Effector memory CD4-positive, alpha-beta T cell (primary cell): ENCODE results near the gene NKPD1.
A peak's percentile ranks its signal among the peaks of the same experiment; 100 is the strongest.

Source experiments
- DNase-seq, 3 donors: peaks; one replicate each; pipeline ENCODE4 v3.0.0-alpha.2; 2020
- H3K27ac ChIP-seq: 2 replicates; pipeline ENCODE4 v1.7.0; 2013; ENCODE audit warnings: mild to moderate bottlenecking, low read length, moderate library complexity; ENCODE audit not compliant: insufficient read depth, poor library complexity, severe bottlenecking
- H3K27me3 ChIP-seq: replicated peaks from 2 replicates; pipeline ENCODE4 v1.7.0; 2013; ENCODE audit warnings: mild to moderate bottlenecking, low read length; ENCODE audit not compliant: insufficient read depth, control insufficient read depth, poor library complexity, severe bottlenecking
- H3K36me3 ChIP-seq: 2 replicates; pipeline ENCODE4 v1.7.0; 2013; ENCODE audit warnings: mild to moderate bottlenecking, low read length, moderate library complexity; ENCODE audit not compliant: control insufficient read depth, insufficient read depth
- H3K4me1 ChIP-seq: 2 replicates; pipeline ENCODE4 v1.7.0; 2013; ENCODE audit warnings: low read length, mild to moderate bottlenecking; ENCODE audit not compliant: control insufficient read depth, insufficient read depth, poor library complexity, severe bottlenecking
- H3K4me3 ChIP-seq: 2 replicates; pipeline ENCODE4 v1.7.0; 2013; ENCODE audit warnings: low read length, low read depth, mild to moderate bottlenecking; ENCODE audit not compliant: insufficient read depth, poor library complexity, severe bottlenecking
- H3K9me3 ChIP-seq: 2 replicates; pipeline ENCODE4 v1.7.0; 2013; ENCODE audit warnings: mild to moderate bottlenecking, low read length, moderate library complexity; ENCODE audit not compliant: control insufficient read depth

Gene NKPD1

DNA sequence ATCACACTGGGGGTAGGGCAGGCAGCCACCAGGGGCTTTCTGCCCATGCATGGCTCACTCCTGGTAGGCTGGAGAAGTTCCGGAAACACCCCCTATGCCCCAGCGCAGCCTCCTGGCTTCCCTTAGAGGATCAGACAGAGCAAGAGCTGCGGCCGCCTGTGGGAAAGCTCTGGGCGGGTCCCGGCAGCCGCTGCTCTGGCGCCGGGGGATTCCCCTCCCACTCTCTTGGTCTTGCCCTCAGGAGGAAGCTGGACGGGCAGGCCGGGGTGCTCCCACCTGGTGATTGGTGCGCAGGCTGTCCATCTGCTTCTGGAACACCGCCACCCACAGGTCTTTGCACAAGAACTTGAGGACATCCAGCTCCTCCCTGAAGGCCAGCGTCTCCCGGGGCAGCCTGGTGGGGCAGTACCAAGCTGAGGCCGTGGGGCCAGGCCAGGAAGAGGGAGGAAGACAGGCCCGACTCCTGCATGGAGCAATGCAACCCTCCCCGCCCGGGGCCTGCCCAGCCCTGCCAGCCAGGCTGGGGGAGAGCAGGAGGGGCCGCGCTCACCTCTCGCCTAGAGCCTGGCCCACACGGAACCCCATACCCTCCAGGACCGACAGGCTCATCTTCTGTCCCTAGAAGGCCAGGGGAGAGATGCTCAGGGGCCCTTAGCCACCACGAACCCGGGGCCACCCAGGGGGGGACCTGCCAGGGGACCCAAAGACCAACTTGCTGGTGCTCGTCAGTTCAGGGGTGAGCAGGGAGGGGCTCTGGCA lies 4.0 kb upstream of the NKPD1 start:
- Histone ChIP-seq H3K27me3 (no peaks in the 10 kb centered on the region), H3K4me1 (peaks cover 28% of the 10 kb centered on the region), H3K27ac (peak overlapping the region; percentile 68), H3K36me3 (no peaks in the 10 kb centered on the region), H3K4me3 (peak overlapping the region; percentile 6), H3K9me3 (no peaks in the 10 kb centered on the region)
- DNase-seq: peak; percentile 44 to 51 (median 47)

DNA sequence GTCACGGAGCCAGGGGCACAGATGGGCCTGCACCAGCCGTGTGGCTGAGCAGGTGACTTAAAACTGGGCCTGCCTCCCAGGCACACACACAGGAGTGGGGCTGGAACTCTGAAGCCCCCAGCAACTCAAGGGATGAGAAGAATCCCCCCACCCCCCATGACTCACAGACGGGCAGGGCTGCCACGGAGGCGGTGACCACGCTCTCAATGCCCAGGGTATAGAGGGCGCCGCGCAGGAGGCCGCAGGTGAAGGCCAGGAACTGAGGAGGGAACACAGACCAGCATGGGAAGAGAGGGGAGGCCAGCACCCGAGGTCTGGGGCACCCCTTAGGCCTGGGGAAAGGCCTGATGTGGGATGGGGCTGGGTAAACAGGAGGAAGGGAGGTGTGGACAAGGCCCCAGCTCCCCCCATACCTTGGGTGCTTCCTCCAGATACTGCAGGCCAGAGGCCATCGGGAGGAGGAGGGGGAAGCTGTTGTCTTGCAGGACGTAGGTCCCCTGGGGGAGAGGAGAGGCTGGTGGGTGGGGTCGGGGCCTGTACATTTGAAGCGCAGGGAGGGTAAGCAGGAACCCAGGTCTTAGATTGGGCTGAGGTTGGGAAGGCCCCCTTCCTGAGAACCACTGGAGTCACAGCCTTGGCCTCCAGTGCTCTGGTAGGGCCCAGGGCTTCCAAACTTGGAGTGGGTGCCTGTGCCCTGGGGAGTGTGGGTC lies 3.1 kb upstream of the NKPD1 start:
- H3K36me3 ChIP-seq: no peaks in the 10 kb centered on the region
- no peaks in the 10 kb centered on the region for H3K9me3 ChIP-seq
- H3K4me1 ChIP-seq: peaks cover 24% of the 10 kb centered on the region
- DNase-seq: no peak
- H3K27ac ChIP-seq: peak overlapping the region; percentile 68
- H3K27me3 ChIP-seq: no peaks in the 10 kb centered on the region
- H3K4me3 ChIP-seq: no peak overlapping the region

DNA sequence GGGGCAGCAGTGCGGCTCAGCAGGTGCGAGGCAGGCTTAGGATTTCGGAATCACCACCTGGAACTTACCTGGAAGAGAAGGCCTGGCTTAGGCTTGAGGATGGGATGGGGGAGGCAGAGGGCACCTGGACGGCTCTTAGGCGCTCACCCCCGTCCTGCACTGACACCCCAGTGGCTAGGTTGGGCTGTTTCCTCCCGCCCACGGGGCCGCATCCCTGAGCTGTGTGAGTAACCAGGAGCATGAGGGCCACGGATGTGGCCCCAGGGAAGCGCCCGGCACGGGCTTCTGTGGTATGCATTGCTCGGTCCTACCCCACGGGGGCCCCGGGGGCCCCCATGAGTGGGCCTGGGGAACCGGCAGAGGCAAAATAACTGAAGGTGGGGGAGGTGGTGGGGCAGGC lies 2.4 kb upstream of the NKPD1 start:
- Histone ChIP-seq H3K4me3 (no peak overlapping the region), H3K36me3 (no peaks in the 10 kb centered on the region), H3K27me3 (no peaks in the 10 kb centered on the region), H3K9me3 (no peaks in the 10 kb centered on the region), H3K27ac (no peak overlapping the region), H3K4me1 (peaks cover 21% of the 10 kb centered on the region)
- no peak for DNase-seq

DNA sequence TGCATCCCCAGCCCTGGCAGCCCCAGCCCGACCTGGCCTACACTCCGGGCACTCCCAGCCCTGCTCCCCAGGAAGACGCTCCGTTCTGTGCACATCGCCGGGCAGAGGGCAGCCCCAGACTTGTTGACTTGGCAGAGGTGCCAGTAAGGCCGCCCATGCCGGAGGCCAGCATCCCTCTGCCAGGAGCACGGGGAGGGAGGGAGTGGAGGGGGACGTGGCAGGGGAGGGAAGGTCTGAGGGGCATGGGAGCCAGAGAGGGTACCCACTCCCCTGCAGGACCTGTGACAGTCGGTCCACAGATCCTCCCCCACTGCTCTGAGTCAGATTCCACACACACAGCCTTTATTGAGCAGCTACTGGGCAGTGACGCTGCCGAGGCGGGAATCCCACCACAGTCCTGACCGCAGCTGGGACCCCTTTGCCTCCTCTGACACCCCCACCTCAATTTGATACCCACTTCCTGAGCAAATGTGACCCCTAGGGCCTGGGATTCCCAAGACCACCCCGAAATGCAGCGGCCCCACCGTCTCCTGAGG lies 1.9 kb upstream of the NKPD1 start:
- no peak overlapping the region for H3K4me3 ChIP-seq
- H3K4me1 ChIP-seq: peaks cover 21% of the 10 kb centered on the region
- no peak for DNase-seq
- no peaks in the 10 kb centered on the region for H3K9me3 ChIP-seq
- H3K36me3 ChIP-seq: no peaks in the 10 kb centered on the region
- no peak overlapping the region for H3K27ac ChIP-seq
- no peaks in the 10 kb centered on the region for H3K27me3 ChIP-seq

DNA sequence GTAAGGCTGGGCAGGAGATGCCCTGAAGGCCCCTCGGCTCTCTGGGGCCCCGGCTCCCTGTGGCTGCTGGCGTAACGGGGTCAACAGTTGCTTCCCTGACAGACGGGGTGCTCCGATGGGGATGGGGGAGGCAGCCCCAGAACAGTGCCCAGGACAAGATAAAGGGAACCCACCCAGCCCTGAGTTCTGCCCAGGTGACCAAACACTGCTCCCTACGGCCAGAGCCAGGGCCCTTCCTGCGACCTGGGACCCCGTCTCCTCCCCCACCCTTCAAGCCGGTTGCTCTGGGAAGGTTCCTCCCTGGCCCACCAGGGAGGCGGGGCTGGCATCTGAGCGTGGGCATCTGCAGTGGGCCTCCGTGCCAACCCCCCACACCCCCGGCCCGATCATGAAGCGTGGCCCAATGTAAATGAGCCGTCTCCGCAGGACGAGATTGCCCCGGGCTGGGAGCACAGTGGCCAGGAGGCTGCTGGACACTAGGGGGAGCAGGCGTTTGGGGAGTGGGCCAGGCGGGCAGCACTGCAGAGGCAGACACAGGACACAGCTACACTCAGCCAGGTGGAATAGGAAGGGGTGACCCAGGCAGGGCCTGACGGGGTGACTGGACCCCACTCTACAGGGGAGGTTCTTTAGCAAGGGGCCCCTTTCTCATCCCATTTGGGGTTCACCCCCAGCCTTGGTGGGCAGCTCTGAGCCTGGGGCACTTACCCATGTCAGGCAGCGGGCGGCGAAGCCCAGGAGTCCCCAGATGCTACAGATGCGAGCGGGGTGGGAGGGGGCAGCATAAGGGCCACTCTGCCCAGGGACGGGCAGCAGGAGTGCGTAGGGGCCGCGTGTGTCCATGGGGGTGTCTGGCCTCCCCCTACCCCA lies 1.2 kb upstream of the NKPD1 start:
- Histone ChIP-seq H3K4me1 (peaks cover 21% of the 10 kb centered on the region), H3K4me3 (no peak overlapping the region), H3K36me3 (no peaks in the 10 kb centered on the region), H3K27me3 (no peaks in the 10 kb centered on the region), H3K27ac (no peak overlapping the region), H3K9me3 (no peaks in the 10 kb centered on the region)
- DNase-seq: no peak

DNA sequence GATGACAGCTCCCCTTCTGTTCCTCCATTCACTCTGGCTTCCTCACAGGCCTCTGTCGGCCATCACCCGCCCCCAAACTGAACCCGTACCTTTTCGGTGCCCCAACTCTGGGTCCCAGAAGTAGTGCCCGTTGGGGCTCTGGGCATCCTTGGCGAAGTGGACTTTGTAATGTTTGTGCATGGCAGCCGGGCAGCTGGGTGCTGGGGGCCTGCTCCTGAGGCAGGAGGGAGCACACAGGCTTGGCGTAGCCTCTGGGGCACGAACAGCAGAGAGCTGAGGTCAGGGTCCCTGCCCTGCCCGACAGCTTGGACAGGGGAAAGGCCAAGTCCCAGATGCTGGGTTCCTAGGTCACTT lies 834 bp downstream of the NKPD1 start:
- Histone ChIP-seq H3K4me3 (no peak overlapping the region), H3K36me3 (no peaks in the 10 kb centered on the region), H3K27me3 (no peaks in the 10 kb centered on the region), H3K4me1 (peaks cover 15% of the 10 kb centered on the region), H3K27ac (no peak overlapping the region), H3K9me3 (no peaks in the 10 kb centered on the region)
- no peak for DNase-seq

DNA sequence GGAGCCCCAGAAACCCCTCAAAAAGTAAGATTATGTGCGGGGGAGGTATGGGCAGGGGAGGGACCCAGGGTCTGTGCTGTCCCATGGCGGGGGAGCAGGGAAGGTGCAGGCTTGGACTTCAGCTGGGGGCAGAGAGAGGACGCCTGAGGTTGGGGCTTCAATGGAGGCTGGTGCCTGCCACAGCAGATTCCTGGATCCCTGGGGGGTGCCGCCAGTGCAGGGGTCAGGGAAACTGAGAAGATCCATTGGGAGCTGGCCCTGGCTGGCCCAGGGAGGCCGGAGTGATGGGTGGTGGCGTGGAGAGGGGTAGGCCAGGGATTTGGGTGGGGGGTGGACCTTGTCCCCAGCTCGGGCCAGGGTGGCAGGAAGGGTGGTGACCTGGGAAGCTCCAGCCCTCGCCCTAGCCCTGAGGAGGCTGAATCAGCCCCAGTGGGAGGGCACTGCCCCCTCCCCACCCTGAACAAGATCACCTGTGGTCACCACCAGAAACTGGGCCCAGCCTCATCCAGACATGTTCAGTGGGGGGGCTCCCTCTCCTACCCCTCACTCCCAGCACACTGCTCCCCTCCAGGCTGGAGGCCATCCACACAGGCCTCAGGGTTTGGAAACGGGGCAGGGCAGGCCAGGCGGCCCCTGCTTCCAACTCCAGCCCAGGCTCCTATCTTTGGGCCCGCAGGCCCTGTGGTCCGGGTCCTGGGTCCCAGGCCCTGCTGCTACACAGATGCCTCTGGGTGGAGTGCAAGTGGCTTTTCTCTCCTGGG lies 1.4 kb downstream of the NKPD1 start:
- Histone ChIP-seq H3K9me3 (no peaks in the 10 kb centered on the region), H3K4me3 (no peak overlapping the region), H3K27ac (no peak overlapping the region), H3K36me3 (no peaks in the 10 kb centered on the region), H3K4me1 (peaks cover 9% of the 10 kb centered on the region), H3K27me3 (no peaks in the 10 kb centered on the region)
- no peak for DNase-seq

DNA sequence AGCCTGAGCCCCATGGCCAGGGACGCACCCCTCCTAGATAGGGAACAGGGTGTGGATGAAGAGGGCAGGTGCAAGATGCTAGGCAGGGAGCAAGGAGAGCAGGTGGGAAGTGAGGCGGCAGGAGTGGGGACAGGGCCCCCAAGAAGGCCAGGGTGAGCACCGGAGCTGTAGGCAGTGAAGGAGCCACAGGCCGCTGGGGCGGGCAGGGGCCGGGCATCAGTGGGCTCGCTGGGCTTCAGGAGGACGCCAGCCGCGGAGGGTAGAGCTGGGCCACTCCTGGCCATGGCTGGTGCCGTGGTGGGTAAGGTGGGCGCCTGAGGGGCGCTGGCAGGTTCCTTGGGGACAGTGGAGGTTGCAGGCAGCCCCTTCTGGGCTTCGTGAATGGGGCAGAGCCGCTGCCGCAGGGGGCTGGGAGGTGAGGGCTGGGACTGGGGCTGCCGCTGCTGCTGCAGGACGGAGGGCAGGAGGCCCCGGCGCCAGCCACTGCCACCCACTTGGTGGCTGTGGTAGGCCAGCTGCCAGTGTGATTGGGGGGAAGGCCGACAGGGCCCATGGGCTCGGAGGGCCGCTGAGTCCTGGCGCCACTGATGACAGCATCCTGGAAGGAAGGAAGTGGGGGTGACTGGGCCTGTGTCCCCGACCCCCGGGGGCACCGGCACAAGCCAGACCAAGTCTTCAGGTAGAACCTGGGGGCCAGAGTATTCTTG lies 2.1 kb downstream of the NKPD1 start:
- no peak for DNase-seq
- no peaks in the 10 kb centered on the region for H3K27me3 ChIP-seq
- peaks cover 5% of the 10 kb centered on the region for H3K4me1 ChIP-seq

DNA sequence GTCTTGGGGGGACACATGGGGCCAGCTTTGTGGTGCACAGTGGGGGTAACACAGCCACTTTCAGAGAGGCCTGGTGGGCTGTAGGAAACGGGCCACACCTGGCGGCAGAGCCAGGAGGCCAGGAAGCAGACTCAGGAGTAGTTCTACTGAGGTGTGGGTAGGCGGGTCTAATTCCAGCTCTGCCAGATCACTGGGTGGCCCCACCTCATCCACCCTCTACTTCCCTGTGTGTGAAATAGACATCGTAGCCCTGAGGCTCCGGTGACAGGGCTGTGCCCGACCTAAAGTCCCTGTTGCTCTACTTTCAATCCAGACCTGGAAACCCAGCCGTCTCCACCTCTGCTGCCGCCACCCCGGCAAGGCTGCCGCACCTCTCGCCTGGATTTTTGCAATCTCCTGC lies 4.0 kb downstream of the NKPD1 start:
- peaks cover 23% of the 10 kb centered on the region for H3K4me1 ChIP-seq
- no peak overlapping the region for H3K4me3 ChIP-seq
- no peaks in the 10 kb centered on the region for H3K27me3 ChIP-seq
- no peaks in the 10 kb centered on the region for H3K36me3 ChIP-seq
- H3K9me3 ChIP-seq: no peaks in the 10 kb centered on the region
- H3K27ac ChIP-seq: no peak overlapping the region
- DNase-seq: no peak

More for the DNA sequence above, 2.1 kb downstream of the NKPD1 start:
- Histone ChIP-seq H3K36me3 (no peaks in the 10 kb centered on the region), H3K9me3 (no peaks in the 10 kb centered on the region), H3K27ac (no peak overlapping the region), H3K4me3 (no peak overlapping the region)
